ENCODE measurements around the gene CHI3L1.
"Not testable (repeated sequence)": the region's sequence is repeated elsewhere in the genome, so short reads cannot be mapped to it uniquely, and the experiment has no call there.

Gene CHI3L1

DNA sequence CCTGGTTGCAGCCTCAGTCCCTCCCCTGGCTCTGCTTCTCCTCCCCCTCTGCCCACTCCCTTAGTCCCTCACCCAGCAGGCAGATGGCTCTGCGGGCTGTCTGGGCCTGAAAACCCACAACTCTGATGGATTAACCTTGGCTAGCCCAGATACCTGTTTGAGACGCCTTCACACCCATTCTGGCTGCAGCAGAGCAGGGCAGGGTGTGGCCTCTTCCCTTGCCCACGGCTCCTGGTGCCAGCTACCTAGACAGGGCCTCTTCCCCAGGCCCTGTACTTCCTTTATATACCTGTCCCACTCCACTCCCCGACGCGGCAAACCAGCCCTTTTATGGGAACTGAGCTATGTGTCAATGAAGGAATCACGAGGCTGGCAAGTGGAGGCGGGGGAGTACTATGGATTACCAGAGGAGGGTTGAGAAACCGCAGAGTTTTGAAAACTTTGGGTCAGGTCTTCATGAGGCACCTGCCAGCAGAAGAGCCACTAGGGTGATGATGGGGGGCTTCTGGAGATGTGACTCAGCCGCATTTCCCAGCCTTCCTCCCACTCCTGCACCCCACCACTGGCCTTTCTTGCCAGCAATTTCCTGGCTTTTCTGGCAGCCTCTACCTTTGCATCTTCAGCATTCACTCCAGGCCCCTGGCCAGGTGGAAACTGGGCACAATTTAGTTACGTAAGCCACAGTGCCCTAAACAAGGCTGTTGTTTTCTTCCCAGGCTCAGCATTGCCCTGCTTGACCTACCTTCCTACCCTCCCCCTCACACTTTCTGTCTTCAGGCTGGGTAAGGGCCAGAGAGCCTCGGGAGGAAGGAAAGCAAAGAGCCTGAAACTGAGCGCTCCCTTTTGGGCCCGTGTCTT lies at the start of gene CHI3L1:
Gene CHI3L1, minus strand, starts transcription at position 259 of the 858 bp plus-strand sequence. Its CDS starts 81 bp downstream, at position 178.
- no peak for DNase-seq

- DNase-seq, result not testable (repeated sequence)
Measured at GRCh38 chr1:203234901-203235300, 48.4 kb upstream of the CHI3L1 start.

DNA sequence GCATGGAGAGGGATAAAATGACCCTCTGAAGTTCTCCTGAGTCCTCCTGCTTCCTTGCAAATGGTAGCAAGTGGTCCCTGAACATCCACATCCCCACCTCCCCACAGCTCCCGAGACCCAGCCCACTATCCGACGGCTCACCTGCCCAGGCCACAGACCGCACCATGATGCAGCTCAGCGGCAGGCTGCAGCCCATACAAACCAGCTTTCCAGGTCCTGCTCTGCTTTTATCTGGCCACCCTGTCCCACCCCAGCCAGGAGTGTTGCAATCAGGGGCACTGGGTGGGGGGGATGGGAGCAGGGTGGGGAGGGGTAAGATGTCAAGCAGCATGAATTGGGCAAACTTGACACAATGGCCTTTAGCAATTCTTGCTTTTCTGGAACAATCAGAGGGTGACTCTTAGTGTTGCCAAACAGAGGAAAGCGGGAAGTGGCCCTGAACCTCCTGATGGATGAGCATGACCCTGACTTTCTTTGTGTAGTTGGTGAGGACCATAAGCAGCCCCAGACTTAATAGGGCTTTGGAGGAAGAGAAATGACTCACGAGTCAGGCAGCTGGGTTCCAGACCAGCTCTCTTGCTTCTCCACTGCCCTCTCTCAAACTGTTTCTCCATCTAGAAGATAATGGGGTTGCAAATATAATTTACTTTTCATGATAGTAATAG lies 43.1 kb upstream of the CHI3L1 start, which contains the start of gene CHIT1:
Gene CHIT1, minus strand, starts transcription at position 203 of the 665 bp plus-strand sequence. Its CDS starts 37 bp downstream, at position 166.
- DNase-seq, result no peak

DNA sequence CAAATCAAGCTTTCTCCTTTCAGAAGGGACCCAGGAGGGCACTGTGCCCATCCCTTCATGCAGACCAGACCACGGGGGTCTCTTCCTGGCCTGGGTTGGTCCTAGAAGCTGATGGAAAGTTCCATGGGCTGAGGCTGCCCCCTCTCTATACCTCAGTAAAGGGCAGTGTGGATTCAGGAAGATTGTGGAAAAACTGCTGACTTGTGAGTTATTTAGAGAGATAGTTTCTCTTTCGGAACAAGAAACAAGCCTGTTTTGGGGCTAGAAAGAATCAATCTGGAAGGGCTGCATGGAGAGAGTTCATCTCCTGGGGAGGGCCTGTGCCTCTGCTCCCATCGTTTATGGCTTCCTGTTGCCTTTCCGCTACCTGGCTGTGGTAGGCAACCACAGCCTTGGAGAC lies 42.2 kb upstream of the CHI3L1 start:
- no peak for DNase-seq

DNA sequence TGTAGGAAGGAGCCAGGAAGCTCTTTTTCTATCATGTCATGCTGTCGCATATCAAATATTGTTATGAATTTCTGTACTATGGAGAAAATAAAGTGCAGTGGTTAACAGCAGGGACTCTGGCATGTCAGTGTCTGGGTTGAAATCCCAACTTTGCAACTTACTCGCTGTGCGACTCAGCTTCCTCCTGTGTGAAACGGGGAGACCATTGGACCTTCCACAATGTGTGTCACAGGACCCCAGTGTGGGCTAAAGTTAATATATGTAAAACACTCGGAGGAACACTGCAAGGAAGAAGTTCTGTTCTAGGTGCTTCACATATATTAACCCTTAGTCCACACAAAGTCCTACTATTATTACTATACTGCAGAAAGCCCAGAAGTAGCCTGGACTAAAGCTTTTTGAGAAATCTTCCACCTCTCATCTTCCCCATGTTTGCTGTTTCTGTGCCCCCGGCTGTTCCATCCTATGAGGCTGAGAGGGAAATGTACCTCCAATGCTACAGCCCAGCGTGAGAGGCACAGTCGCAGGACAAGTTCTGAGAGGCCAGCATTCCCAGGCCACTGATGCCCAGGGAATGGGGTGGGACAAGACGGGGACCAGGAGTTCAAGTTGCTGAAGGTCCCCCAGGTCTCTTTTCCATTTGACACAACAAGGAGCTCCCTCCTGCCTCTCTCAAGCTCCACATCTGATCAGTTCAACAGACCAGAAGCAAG lies 41.0 kb upstream of the CHI3L1 start:
- DNase-seq, result no peak

DNA sequence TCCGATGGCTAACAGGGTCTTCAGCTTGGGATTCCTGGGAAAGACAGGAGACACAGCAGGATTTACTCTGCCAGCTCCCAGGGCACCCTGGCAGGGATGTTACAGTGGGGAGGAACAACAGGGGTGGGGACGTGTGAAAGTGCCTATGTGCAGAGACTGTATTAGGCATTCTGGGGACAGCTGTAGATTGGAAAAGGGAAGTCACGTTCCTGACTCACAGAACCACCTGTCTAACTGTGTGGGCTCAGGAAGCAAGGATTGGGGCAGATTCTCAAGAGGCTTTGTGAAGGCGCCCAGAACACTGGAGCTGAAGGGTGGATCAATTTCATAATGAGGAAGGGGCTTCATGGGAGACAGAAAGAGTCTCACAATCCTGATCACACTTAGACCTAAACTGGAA lies 38.6 kb upstream of the CHI3L1 start:
- no peak for DNase-seq

DNA sequence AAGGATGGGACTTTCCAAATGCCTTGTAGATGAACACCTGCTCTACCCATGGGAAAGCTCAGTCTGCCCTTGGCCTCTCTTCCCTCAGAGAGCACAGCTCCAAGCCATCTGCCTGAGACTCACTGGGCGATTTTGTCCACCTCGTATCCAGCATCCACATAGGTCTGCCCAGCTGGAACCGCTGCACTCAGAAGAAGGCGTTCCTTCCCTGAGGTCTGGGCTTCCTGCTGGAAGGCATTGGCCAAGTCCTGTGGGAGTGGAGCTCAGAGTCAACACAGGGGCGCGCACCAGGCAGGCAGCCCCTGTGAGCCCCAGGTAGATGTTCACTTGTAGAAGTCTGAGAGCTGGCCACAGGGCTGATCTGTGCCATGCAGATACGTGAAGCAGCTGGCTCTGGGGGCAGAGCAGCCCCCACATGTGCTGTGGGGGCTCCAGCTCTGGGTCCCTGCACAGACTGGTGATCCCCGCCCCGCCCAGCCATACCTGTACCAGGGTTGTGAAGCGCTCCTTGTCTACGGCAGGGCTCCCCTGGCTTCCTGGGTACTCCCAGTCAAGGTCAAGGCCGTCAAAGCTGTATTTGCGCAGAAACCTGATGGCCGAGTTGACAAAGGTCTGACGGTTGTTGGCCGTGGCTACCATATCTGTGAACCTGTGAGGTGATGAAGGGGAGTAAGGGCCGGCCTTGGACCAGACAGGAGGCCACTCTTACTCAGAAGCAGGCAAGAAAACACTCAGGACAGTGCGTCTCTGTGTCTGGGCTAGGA lies 36.7 kb upstream of the CHI3L1 start:
- DNase-seq, result no peak

- DNase-seq, result no peak
Measured at GRCh38 chr1:203219934-203220333, 33.4 kb upstream of the CHI3L1 start.

GRCh38 chr1:203219171-203219570 lies 32.7 kb upstream of the CHI3L1 start:
- no peak for DNase-seq

- DNase-seq, result no peak
Measured at GRCh38 chr1:203217668-203218067, 31.2 kb upstream of the CHI3L1 start.

GRCh38 chr1:203217139-203217655 lies 30.7 kb upstream of the CHI3L1 start:
- no peak for DNase-seq

DNA sequence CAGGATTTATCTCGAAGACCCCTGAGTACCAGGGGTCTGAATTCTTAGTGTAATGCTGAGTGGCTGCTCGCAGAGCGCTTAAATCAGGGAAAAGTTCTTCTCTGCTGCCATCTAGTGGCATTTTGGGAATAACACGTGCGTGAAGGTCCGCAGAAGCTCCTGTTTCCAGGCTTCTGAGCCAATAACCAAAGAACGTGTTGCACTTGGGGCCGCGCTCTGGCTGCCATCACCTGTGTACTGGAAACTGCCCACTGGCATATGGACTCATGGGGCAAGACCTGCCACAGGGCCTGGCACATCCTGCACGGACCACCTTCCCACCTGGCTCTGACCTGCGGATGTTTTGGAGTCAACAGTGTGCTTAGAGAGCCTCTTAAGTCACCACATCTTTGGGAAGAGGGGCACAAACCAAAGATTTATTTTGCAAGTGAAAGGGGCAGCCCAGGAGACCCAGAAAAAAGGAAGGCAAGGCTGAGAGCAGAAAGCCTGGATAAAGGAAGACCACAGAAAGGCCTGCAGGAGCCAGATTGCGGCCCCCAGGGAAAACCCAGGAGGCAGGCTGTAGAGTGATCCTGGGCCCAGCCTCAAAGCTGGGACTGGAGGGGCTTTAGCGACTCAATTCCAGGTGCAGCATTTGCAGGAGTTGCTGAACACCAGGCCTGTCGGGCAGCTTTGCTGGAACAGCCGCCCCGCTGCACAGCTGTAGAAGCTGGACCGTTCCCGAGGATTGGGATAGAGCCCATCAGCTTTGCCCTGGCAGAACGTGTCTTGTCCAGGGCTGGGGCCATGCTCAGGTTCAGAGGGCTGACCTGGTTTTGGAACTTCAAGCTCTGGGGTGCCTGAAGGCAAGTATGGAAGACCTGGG lies 30.0 kb upstream of the CHI3L1 start:
- peak; percentile 61 for DNase-seq

DNA sequence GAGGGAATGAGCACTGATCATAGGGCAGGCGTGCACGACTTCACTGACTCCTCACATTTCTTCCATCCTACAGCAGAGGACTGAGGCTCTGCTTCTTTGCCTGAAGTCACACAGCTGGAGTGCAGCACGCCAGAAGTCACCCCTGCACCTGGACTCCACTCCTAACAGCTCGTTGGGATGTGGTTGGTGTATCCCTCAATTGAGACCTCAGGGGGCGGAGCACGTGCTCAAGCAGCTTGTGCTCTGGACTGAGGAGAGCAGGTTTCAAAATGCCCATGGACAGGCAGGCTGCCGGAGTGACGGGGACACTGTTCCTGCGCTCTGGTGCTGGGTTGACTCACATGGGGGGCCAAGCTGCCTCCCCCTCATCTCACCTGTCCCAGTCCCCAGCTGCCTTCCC lies 29.1 kb upstream of the CHI3L1 start:
- DNase-seq, result no peak

- DNase-seq, result no peak
Measured at GRCh38 chr1:203214871-203215270, 28.4 kb upstream of the CHI3L1 start.

DNA sequence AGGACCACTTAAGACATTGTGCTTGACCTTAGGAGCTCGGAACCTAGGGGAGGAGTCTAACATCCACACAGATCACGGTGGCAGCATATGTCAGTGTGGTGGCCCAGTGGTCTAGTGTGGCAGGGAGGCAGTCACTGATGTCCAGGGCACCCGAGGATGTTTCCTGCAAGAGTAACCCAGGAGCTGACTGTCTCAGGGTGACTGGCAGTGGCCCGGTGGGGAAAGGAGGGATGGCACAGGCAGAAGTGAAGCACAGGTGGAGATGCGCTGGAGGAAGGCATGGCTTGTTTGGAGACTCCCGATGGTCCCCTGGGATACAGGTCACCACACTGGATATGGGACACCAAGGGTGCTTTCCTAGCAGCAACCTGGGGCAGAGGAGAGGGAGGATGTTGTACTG lies 26.6 kb upstream of the CHI3L1 start:
- DNase-seq, result no peak

- DNase-seq, result no peak
Measured at GRCh38 chr1:203211812-203212211, 25.3 kb upstream of the CHI3L1 start.

- no peak for DNase-seq
Measured at GRCh38 chr1:203210988-203211387, 24.5 kb upstream of the CHI3L1 start.

DNA sequence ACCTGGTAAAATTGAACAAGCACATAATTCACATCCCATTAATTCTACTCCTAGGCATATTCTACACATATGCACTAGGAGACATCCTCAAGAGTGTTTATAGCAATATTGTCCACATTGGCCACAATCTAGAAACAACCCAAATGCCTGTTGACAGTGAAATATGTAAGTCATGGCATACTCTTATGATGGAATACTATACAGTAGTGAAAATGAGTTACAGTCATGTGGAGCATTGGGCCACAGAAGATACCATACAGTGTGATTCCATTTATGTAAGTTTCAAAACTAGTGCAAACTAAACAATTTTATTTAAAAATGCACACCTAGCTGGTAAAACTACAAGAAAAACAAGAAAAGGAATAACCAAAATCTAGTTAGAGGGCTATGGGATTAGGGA lies 23.8 kb upstream of the CHI3L1 start:
- DNase-seq, result no peak

DNA sequence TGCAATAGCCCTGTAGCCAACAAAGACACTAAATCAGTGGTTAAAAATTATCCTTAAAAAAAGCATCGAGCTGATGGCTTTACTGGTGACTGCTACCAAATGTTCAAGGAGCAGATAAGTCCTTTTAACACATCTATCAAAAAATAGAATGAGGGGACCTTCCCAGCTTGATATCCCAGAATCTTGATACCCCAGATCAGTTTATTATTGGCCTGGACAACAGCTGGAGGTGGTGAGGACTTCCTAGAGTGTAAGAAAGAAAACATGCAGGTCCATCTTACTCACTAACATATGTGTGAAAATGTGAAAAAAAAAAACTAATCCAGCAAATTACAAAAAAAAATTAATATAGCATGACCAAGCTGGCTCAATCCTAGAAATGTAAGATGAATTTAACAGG lies 21.7 kb upstream of the CHI3L1 start:
- no peak for DNase-seq

- DNase-seq, result no peak
Measured at GRCh38 chr1:203207751-203208150, 21.2 kb upstream of the CHI3L1 start.

DNA sequence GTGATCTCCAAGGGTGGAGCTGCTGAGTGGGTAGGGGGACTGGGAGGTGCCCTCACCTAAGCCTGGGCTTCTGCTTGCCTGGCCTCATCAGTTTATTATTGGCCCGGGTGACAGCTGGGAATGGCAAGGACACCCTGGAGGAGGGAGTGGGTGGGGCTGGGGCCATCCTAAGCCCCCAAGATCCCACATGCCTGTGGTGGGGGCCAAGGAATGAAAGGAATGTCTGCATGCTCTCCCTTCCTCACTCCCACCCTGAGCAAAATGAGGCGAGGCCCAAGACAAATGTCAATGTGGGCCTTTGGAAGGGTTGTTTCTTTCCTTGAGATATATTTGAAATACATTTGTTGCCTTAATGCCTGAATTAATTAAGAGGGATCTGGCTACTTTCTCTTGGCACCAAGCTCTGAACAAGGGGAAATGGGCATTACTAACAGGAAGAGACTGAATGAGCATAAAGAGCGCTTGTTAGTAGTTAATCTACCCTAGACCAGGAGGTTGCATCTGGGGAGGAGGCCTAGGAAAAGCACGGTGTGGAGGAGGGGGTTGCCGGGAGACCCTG lies 19.7 kb upstream of the CHI3L1 start:
- DNase-seq, result no peak

Measured in NCI-H1436 treated with DMSO at 0.1 percent for 48 hours (cell line).